Measurements from ENCODE around the gene EML1.
A peak's percentile ranks its signal among the peaks of the same experiment; 100 is the strongest.

Gene EML1

GRCh38 chr14:99986396-99986795, 193.2 kb downstream of the EML1 start:
- no peak for TF ChIP-seq CTCF (IDR thresholded peaks at IDR 0.05; ENCODE audit: low read depth, low read length)
- no peak for DNase-seq (ENCODE audit: low read depth in 2 of 2)
- H3K4me3 ChIP-seq (replicated peaks in 1 of 2; ENCODE audit: low read depth in 2 of 2, low read length in 2 of 2), result no peak overlapping the region

- no peak overlapping the region for H3K4me3 ChIP-seq (replicated peaks in 1 of 2; ENCODE audit: low read depth in 2 of 2, low read length in 2 of 2)
- DNase-seq (ENCODE audit: low read depth in 2 of 2), result no peak
- TF ChIP-seq CTCF (IDR thresholded peaks at IDR 0.05; ENCODE audit: low read depth, low read length), result no peak
Observed at GRCh38 chr14:99989032-99989431, 195.8 kb downstream of the EML1 start.

GRCh38 chr14:99990268-99991170, 197.3 kb downstream of the EML1 start:
- DNase-seq (ENCODE audit: low read depth in 2 of 2), result peak in 1 of 2 donors; percentile 27
- no peak for TF ChIP-seq CTCF (IDR thresholded peaks at IDR 0.05; ENCODE audit: low read depth, low read length)

GRCh38 chr14:99991331-99991730, 198.1 kb downstream of the EML1 start:
- peak in 1 of 2 donors; percentile 29 for DNase-seq (ENCODE audit: low read depth in 2 of 2)
- no peak overlapping the region for H3K4me3 ChIP-seq (replicated peaks in 1 of 2; ENCODE audit: low read depth in 2 of 2, low read length in 2 of 2)
- no peak for TF ChIP-seq CTCF (IDR thresholded peaks at IDR 0.05; ENCODE audit: low read depth, low read length)

More at GRCh38 chr14:99990268-99991170, 197.3 kb downstream of the EML1 start:
- no peak overlapping the region for H3K4me3 ChIP-seq (replicated peaks in 1 of 2; ENCODE audit: low read depth in 2 of 2, low read length in 2 of 2)

All from cardiac fibroblast (primary cell).